Dedifferentiated amniotic fluid mesenchymal stem cell (primary cell): Measurements from ENCODE around the gene TRIM62.

Source experiments
- DNase-seq: peaks from one replicate; pipeline ENCODE4 v3.0.0-alpha.2; 2016; ENCODE audit errors: extremely low spot score

Gene TRIM62

DNA sequence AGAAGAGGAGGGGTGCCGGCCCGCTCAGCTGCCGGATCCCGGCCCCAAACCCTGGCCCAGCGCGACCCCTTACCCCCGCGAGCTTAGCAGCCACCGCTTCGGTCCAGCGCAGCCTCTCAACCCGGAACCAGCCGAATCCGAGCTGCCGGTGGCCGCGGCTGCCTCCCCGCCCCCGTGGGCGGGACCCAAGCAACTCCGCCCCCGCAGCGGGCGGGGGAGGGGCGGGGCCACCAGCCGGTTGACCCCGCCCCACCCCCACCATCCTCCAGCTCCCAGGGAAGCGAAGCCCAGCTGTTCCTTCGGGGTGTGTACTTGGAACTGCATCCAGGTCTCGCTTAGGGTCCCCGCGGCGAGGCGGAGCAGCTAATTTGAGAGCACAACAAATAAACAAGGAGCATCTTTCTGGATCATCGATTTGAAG lies at the start of gene TRIM62:
Gene TRIM62, minus strand, starts transcription at position 123 of the 421 bp plus-strand sequence. CDS start 611 bp downstream, outside the sequence.
- peak; percentile 68 for DNase-seq

DNA sequence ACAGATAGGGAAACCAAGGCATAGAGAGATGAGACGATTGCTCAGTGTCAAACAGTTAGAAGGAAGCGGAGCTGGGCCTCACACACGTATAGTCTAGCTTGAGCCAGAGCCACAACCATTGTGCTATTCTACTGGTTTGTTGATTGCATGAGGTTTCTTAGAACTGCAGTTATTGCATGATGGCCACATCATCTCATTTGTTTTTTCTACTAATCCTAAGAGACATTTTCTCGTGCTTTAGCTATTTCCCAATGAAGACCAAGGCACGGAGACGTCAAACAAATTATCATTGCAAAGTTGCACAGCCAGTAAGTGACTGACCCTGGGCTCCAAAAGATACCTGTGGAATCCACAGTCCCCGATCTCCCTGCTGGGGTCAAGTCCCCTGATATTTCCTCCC lies 49.3 kb upstream of the TRIM62 start:
- no peak for DNase-seq

DNA sequence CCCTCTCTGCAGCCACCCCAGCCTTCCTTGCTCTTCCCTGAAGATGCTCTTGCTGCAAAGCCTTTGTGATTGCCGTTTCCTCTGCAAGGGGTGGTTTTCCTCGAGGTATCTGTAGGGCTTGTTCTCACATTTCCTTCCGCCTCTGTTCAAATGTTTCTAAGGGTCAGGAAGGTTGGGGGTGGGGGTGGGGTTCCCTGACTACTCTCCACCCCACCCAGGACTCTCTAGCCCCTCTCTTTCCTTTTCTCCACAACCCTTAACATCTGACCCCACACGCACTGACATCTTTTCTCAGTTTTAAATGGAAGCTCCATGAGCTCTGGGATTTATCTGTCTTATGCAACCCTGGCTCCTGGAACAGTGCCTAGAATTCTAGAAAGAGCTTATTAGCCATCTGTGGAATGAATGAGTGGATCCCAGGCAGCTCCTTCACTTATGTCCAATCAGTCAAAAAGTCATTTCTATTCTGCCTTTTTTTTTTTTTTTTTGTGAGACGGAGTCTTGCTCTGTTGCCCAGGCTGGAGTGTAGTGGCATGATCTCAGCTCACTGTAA lies 47.2 kb upstream of the TRIM62 start:
- DNase-seq: peak; percentile 94

DNA sequence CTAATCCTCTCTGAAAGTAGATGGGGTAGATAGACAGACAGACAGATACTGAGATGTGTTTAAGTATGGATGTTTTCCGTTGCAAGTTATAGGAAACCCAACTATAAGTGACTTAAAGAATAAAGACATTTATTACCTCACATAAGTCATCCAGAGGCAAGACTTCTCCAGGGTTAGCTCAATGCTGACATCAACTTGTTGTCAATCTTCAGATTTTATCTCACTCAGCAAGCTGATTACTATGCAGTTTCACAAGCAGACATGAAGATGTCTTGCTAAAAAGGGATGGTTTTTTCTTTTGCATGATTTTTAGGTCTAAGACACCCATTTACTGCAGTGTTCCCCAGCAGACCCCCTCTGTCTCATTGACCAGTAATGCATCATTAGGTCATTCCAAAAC lies 43.7 kb upstream of the TRIM62 start:
- no peak for DNase-seq

DNA sequence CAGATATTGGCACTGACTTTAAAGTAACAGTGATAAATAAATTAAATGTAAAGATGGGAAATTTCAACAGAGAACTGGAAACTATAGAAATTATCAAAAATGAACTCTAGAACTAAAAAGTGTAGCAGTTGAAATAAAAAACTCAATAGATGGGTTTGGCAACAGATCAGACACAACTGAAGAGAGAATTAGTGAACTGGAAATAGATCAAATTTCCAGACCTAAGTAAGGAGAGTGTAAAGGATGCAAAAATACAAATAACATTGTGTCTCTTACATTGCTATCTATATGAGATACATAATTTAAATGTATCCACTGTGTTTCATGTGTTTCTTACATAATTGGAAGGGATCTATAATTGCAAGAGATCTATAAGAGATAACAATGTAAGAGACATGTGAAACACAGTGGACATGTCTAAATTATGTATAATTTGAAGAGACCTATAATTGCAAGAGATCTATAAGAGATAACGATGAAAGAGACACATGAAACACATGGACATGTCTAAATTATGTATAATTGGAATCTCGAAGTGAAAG lies 42.4 kb upstream of the TRIM62 start:
- DNase-seq: no peak

GRCh38 chr1:33222381-33222780 lies 40.5 kb upstream of the TRIM62 start:
- no peak for DNase-seq

GRCh38 chr1:33221385-33221758 lies 39.5 kb upstream of the TRIM62 start:
- DNase-seq: no peak

DNA sequence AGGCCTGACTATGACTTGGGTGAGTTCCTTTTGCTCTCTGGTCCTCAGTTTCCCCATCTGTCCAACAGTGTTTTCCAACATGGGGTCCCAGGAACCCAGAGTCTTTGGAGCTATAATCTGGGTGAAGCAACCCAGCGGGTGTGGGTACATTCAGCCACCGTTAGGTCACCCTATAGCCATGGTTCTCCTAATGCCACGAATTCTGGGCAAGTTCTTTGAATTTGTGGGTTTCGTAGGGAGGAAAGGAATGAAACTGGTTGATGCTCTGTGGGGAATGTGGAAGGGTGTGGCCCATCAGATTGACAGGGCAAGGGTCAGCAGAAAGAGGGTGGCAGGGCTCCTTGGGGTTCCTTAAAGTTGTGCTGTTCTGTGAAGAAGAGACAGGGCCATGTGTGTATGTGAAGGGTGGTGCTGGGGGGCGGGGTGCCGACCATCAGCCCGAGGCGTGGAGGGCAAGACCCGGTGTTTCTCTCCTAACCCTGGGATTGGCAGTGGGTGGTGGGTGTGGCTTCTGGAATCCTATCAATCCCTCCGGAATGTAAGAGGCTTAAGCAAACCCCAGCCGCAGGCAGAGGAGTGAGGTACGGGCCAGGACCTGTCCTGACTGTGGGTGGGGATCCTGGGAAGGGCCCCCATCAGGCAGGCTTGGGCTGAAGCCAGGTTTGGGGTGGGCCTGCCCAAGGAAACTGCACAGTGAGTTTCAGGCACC lies 39.0 kb upstream of the TRIM62 start:
- DNase-seq: peak; percentile 45

GRCh38 chr1:33219886-33220661 lies 38.2 kb upstream of the TRIM62 start:
- DNase-seq: no peak

GRCh38 chr1:33211972-33212371 lies 30.1 kb upstream of the TRIM62 start:
- DNase-seq: no peak

- no peak for DNase-seq
These were observed 24.5 kb upstream of the TRIM62 start for GRCh38 chr1:33206340-33206739.

DNA sequence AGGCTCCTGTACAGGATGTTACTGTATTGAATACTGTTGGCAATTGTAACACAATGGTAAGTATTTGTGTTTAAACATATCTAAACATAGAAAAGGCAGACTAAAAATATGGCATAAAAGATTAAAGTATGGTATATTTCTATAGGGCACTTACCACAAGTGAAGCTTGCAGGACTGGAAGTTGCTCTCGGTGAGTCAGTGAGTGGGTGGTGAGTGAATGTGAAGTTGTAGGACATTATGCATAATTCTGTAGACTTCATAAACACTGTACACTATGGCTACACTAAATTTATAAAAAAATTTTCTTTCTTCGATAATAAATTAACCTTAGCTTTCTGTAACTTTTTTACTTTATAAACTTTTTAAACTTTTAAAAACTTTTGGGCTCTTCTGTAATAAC lies 13.7 kb upstream of the TRIM62 start:
- no peak for DNase-seq

DNA sequence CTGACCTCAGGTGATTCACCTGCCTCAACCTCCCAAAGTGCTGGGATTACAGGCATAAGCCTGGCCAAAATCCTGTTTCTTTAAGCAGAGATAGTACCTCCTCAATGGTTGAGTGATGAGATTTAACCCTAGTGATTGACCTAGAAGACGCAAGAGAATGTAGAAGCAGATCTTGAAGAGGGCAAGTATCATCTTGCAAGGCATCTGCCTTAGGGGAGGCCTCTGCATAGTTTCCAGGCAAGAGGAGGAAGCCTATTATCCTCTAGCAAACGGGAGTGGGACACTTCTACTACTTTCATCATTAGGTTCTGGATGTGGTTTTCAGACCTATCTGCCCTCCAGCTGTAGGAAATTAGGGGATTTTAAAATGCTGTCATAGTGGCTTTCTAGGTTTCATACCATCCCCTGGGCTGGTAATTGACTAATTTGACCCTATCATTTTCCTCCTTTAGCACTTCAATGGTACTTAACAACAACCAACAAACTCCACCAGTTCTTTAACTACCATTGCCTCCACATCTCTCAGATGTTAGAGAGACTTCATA lies 10.0 kb upstream of the TRIM62 start:
- DNase-seq: no peak

GRCh38 chr1:33190701-33191100 lies 8.9 kb upstream of the TRIM62 start:
- DNase-seq: no peak

DNA sequence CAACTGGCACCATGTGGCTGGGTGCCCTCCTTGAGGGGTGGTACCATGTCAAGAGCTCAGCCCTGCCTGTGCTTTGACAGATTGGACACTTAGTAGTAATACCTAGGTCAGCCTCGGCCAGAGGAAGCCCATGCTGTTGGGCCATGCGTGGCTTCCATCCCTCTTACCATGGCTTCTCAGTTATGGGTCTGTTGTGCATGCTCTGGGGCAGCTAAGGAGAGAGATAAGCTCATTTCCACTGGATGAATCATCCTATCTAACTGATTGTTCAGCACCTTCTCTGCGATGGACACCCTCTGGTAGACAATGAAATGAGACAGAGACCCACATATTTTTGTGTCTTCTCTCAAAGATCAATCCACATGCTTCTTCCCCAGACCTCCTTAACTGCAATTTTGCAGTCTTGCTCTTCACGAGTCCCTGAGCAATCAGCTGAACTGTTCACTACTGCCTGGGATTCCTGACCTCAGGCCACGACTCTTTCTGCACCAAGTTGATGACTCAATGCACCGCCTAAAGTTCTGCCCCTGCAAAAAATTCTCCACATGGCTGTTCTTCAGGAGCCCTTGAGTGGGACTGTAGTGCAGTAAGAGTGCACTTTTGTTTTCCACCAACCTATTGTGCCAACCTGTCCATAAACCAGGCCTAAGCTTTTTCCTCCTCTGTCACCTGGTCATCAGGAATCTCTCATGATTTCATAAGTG lies 6.9 kb upstream of the TRIM62 start:
- DNase-seq: no peak

DNA sequence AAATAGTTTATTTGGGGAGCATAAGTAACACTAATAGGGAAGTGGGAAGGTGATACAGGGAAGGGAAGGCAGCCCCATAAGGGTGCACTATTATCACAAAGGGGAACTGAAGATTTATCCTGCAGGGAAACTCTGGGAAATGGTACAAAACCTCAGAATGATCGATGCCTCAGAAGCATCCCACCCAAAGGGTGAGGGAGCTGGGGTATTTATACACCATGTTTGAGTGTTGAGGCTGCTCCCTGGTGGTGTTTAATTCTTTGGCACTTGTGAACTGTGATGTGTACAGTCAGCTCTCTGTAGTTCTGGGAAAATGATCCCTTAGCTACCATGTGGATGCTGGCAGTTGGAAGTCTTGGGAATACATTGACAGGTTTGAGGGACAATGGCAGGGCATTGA lies 5.1 kb upstream of the TRIM62 start:
- DNase-seq: no peak

- no peak for DNase-seq
These were observed 3.7 kb upstream of the TRIM62 start for GRCh38 chr1:33185541-33185940.

- DNase-seq: no peak
These were observed 1.5 kb upstream of the TRIM62 start for GRCh38 chr1:33183306-33183705.

DNA sequence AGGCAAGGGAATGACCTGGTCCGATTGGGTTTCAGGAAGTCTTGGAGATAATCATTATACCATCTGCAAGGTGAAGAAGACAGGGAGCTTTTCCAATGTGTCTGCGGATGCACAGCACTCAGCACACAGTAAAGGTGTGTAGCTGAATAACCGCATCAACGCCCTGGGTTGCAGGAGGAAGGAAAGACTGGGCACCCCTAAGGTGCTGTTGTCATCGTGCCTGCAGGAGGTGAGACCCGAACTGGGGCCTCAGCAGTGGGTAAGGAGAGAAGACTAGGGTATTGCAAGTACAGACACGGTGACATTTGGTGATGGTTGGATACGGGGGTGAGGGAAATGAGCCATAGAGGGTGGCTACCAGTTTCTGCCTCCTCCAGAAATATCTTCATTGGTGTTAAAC lies 1.1 kb upstream of the TRIM62 start:
- no peak for DNase-seq

DNA sequence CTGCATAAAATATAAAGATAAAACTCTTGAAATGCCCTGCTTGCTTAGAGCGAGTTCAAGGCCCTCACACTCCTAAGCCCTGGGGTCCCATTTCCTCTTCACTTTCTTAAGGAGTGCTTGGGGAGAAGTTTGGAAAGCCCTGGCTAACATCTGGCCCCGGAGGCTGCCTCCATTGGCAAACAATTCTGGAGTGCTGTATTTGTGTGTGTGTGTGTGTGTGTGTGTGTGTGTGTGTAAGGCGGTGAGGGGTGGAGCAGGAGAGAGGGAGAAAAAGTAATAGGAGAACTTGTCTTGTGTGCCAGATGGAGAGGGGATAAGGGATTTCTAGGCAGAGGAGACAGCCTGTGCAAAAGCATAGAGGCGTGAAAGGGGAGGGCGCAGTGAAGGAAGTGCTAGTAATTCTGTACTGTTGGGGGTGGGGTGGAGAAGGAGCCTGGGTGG lies 578 bp upstream of the TRIM62 start:
- DNase-seq: peak; percentile 65
